ENCODE measurements around the gene GJC1.

GJC1 gene

DNA sequence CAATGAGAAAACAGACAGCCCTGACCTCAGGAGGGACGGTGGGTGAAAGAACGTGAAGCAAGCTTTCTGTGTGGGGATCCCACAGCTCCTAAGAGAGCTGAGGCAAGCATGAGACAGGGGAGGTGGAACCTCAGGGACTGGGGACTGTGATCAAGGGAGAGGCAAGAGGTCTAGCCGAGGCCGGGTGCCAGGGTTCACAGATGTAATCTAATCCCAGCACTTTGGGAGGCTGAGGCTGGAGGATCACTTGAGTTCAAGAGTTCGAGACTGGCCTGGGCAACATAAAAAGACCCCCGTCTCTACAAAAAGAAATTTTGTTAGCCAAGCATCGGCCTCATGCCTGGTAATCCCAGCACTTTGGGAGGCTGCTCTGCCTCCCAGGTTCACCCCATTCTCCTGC, 75.8 kb downstream of the GJC1 start:
- H3K27me3 ChIP-seq (ENCODE audit: insufficient read depth, low read depth, severe bottlenecking): no peaks in the 10 kb centered on the region
- no peaks in the 10 kb centered on the region for H3K9me3 ChIP-seq (ENCODE audit: severe bottlenecking)
- no peak overlapping the region for H3K27ac ChIP-seq
- H3K4me3 ChIP-seq (ENCODE audit: low read depth, low read length): no peak overlapping the region
- TF ChIP-seq, protein P1, sequence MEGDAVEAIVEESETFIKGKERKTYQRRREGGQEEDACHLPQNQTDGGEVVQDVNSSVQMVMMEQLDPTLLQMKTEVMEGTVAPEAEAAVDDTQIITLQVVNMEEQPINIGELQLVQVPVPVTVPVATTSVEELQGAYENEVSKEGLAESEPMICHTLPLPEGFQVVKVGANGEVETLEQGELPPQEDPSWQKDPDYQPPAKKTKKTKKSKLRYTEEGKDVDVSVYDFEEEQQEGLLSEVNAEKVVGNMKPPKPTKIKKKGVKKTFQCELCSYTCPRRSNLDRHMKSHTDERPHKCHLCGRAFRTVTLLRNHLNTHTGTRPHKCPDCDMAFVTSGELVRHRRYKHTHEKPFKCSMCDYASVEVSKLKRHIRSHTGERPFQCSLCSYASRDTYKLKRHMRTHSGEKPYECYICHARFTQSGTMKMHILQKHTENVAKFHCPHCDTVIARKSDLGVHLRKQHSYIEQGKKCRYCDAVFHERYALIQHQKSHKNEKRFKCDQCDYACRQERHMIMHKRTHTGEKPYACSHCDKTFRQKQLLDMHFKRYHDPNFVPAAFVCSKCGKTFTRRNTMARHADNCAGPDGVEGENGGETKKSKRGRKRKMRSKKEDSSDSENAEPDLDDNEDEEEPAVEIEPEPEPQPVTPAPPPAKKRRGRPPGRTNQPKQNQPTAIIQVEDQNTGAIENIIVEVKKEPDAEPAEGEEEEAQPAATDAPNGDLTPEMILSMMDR (IDR thresholded peaks at IDR 0.05; ENCODE audit: low read depth, low read length): no peak
- peaks cover 24% of the 10 kb centered on the region for H3K36me3 ChIP-seq
- DNase-seq: no peak

DNA sequence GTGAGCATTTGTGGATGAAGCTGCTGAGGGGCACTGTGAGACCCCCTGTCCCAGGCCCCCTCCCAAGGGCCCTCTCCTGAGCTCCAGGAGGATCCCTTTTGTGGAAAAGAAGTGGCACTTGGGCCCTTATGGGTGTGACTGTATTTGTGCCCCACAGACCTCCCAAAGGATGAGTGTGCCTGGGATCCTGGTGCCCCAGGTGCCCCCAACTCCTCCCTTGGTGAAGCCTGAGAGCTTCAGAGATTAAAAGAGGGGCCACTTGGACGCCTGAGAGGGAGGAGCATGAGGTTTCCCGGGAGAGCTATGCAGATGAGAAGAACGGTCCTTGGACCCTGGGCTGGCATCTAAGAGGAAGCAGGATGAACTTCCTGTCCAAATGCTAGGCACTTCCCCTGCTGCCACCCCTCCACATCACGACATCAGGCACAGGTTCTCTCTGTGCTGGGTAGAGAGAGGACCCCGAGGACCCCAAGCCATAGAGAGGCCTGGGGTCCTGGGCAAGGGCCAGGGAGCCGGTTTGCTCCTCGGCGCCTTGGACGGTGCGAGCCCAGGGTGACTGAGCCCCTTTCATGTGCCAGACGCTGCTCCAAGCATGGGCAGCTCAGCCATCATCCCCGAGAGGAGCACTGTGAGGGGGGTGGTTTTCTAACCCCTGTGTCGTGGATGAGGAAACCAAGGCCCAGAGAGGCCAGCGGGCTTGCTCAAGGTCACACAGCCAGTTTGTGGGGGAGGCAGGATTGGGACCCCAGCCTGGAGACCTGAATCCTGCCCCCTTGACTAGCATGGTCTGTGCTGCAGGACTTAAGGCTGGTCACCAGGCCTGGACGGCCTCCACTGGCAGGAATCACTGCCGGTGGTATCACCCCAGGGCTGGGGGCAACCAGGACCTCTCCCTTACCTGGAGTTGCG, 76.9 kb downstream of the GJC1 start:
- no peaks in the 10 kb centered on the region for H3K27me3 ChIP-seq (ENCODE audit: insufficient read depth, low read depth, severe bottlenecking)
- H3K4me3 ChIP-seq (ENCODE audit: low read depth, low read length): no peak overlapping the region
- peaks cover 31% of the 10 kb centered on the region for H3K36me3 ChIP-seq
- H3K9me3 ChIP-seq (ENCODE audit: severe bottlenecking): no peaks in the 10 kb centered on the region
- TF ChIP-seq, protein P1 (IDR thresholded peaks at IDR 0.05; ENCODE audit: low read depth, low read length): no peak
- no peak overlapping the region for H3K27ac ChIP-seq
- no peak for DNase-seq

DNA sequence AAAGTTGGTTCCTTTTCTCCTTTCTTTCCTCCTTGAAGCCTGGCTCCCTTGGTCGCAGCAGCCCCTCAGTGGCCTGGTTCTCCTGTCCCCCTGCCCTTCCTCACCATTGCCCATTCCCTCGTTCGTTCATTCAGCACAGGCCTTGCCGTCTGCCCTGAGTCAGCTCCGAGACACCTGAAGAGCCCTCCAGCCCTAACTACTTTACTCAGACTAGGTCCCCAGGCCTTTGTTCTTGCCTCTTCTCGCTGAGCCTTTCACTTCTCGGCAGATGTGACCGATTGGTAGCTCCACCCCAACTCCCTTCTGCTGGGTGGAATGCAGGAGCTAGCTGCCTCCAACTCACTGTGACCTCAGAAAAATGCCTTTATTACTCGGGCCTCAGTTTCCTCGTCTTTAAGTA, 78.3 kb downstream of the GJC1 start:
- H3K27me3 ChIP-seq (ENCODE audit: insufficient read depth, low read depth, severe bottlenecking): no peaks in the 10 kb centered on the region
- H3K27ac ChIP-seq: no peak overlapping the region
- DNase-seq: no peak
- H3K36me3 ChIP-seq: peaks cover 45% of the 10 kb centered on the region
- H3K4me3 ChIP-seq (ENCODE audit: low read depth, low read length): no peak overlapping the region
- no peaks in the 10 kb centered on the region for H3K9me3 ChIP-seq (ENCODE audit: severe bottlenecking)
- TF ChIP-seq, protein P1 (IDR thresholded peaks at IDR 0.05; ENCODE audit: low read depth, low read length): no peak

DNA sequence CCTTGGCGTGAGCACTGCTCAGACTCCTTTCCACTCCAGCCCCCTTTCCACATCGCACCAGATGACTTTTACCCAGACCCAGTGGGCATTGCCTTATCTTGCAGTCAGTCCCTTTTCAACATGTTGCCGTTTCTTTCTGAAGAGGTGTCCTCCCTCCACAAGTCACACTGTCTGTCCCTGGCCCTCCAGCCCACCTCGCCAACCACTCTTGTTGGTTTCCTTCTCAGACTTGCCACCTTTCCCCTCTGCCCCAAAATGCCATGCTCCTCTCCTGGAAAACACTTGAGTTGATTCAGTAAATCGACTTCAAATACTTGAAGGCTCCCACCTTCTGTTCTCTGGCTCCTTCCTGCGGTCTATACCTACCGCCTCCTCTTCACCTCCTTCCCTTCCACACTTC, 78.8 kb downstream of the GJC1 start:
- Histone ChIP-seq H3K27ac (no peak overlapping the region), H3K4me3 (ENCODE audit: low read depth, low read length) (no peak overlapping the region), H3K27me3 (ENCODE audit: insufficient read depth, low read depth, severe bottlenecking) (no peaks in the 10 kb centered on the region), H3K9me3 (ENCODE audit: severe bottlenecking) (no peaks in the 10 kb centered on the region), H3K36me3 (peaks cover 45% of the 10 kb centered on the region)
- no peak for DNase-seq
- TF ChIP-seq, protein P1 (IDR thresholded peaks at IDR 0.05; ENCODE audit: low read depth, low read length): no peak

DNA sequence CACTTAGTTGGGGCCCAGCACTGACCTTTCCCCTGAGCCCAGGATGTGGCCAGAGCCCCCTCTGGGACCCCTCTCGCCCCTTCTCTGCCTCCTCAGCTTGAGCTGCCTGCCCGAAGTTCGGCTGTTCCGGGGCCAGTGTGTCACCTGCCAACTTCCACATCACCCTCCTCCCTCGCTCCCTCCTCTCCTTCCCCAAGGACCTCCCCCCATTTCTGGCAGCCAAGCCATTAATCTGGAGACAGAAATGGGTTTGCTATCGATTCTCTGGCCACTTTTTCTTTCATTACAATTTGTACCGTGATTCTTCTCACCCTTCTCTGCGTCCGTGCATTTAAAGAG, 80.1 kb downstream of the GJC1 start:
- TF ChIP-seq, protein P1 (IDR thresholded peaks at IDR 0.05; ENCODE audit: low read depth, low read length): no peak
- H3K9me3 ChIP-seq (ENCODE audit: severe bottlenecking): no peaks in the 10 kb centered on the region
- H3K36me3 ChIP-seq: peaks cover 45% of the 10 kb centered on the region
- no peak for DNase-seq
- H3K4me3 ChIP-seq (ENCODE audit: low read depth, low read length): no peak overlapping the region
- H3K27ac ChIP-seq: peak overlapping the region; percentile 41
- H3K27me3 ChIP-seq (ENCODE audit: insufficient read depth, low read depth, severe bottlenecking): no peaks in the 10 kb centered on the region
